Liver (tissue), 9 donors: ENCODE data around the gene ANAPC10. TPM values are rescaled to one million over a fixed set of nuclear protein-coding genes. Genes with fewer than 3 reads are reported as not detected.

Experiments used
- DNase-seq: peaks from one replicate; pipeline ENCODE4 v3.0.0-alpha.2; 2017; ENCODE audit warnings: low spot score
- H3K27ac ChIP-seq, 2 donors: one replicate each; pipeline ENCODE4 v1.7.0; 2013; ENCODE audit warnings: inconsistent platforms in 2 of 2, low read length in 2 of 2, control low read depth in 1 of 2, low read depth in 1 of 2, mild to moderate bottlenecking in 1 of 2
- H3K27me3 ChIP-seq, 4 donors: one replicate each; pipeline versions ENCODE4 v1.6.1 to v1.7.0; 2013; ENCODE audit warnings: low read length in 3 of 4, inconsistent platforms in 1 of 4, mild to moderate bottlenecking in 1 of 4, moderate library complexity in 1 of 4; ENCODE audit not compliant: control insufficient read depth in 4 of 4, insufficient read depth in 4 of 4
- H3K36me3 ChIP-seq, 4 donors: one replicate each; pipeline versions ENCODE4 v1.6.1 to v1.7.0; 2013; ENCODE audit warnings: low read length in 3 of 4, mild to moderate bottlenecking in 3 of 4, low read depth in 1 of 4, moderate library complexity in 1 of 4; ENCODE audit not compliant: control insufficient read depth in 4 of 4, insufficient read depth in 3 of 4
- H3K4me1 ChIP-seq, 4 donors: one replicate each; pipeline versions ENCODE4 v1.6.1 to v1.7.0; 2013; ENCODE audit warnings: low read length in 3 of 4, mild to moderate bottlenecking in 3 of 4, moderate library complexity in 1 of 4; ENCODE audit not compliant: control insufficient read depth in 4 of 4, insufficient read depth in 4 of 4
- H3K4me3 ChIP-seq, 3 donors: one replicate each; pipeline versions ENCODE4 v1.6.1 to v1.7.0; 2013; ENCODE audit warnings: low read length in 3 of 3, control low read depth in 1 of 3, low read depth in 1 of 3, mild to moderate bottlenecking in 1 of 3
- H3K9ac ChIP-seq, 2 donors: one replicate each; pipeline ENCODE4 v1.7.0; 2013; ENCODE audit warnings: low read length in 2 of 2, mild to moderate bottlenecking in 2 of 2, moderate library complexity in 2 of 2, control low read depth in 1 of 2, low read depth in 1 of 2
- H3K9me3 ChIP-seq, 4 donors: one replicate each; pipeline versions ENCODE4 v1.6.1 to v1.7.0; 2013; ENCODE audit warnings: low read length in 3 of 4; ENCODE audit not compliant: control insufficient read depth in 4 of 4
- FOXA2 ChIP-seq: IDR thresholded peaks from 2 replicates; pipeline ENCODE4 v1.6.1; 2016; ENCODE audit warnings: antibody characterized with exemption
- GABPA ChIP-seq, 2 donors: IDR thresholded peaks in 1 of 2; conservative IDR thresholded peaks in 1 of 2; 2 replicates each; pipeline ENCODE4 v1.6.1; 2016; ENCODE audit warnings: antibody characterized with exemption in 2 of 2, mild to moderate bottlenecking in 1 of 2, moderate library complexity in 1 of 2
- HNF4A ChIP-seq, 2 donors: conservative IDR thresholded peaks; 2 replicates each; pipeline ENCODE4 v1.6.1; 2016; ENCODE audit warnings: antibody characterized with exemption in 2 of 2, mild to moderate bottlenecking in 2 of 2
- HNF4G ChIP-seq: IDR thresholded peaks from 2 replicates; pipeline ENCODE4 v1.6.1; 2016; ENCODE audit warnings: antibody characterized with exemption
- JUND ChIP-seq, 2 donors: IDR thresholded peaks; 2 replicates each; pipeline ENCODE4 v1.6.1; 2016; ENCODE audit warnings: antibody characterized with exemption in 2 of 2
- RAD21 ChIP-seq, 2 donors: IDR thresholded peaks; 2 replicates each; pipeline ENCODE4 v1.6.1; 2016; ENCODE audit warnings: antibody characterized with exemption in 2 of 2, mild to moderate bottlenecking in 2 of 2
- RXRA ChIP-seq, 2 donors: IDR thresholded peaks; 2 replicates each; pipeline ENCODE4 v1.6.1; 2017 to 2018; ENCODE audit warnings: antibody characterized with exemption in 2 of 2, mild to moderate bottlenecking in 1 of 2
- TAF1 ChIP-seq: conservative IDR thresholded peaks from 2 replicates; pipeline ENCODE4 v1.6.1; 2016; ENCODE audit warnings: antibody characterized with exemption, mild to moderate bottlenecking
- YY1 ChIP-seq: IDR thresholded peaks from 2 replicates; pipeline ENCODE4 v1.6.1; 2016; ENCODE audit warnings: antibody characterized with exemption, mild to moderate bottlenecking
- WGBS: extraction: QIAGEN DNeasy Blood & Tissue Kit; methylation state at CpG from one replicate; pipeline ENCODE4 v1.1.7; 2013; 5-methylcytosine and 5-hydroxymethylcytosine counted together
- polyA plus RNA-seq, 2 donors: library from polyadenylated mRNA; stranded (reverse) in 1 of 2; unstranded in 1 of 2; fragments of 200-250 nt in 1 of 2; fragments of >200 nt in 1 of 2; fragmentation: Nextera tagmentation in 1 of 2; extraction: Ambion mirVana in 1 of 2; gene quantifications; one replicate each; pipeline versions ENCODE4 v1.2.1 to v1.2.3, GENCODE V29; 2013 to 2015
- total RNA-seq, 2 donors: library from RNA; depleted of rRNA; stranded (reverse); fragments of >200 nt; gene quantifications; one replicate each; pipeline ENCODE4 v1.2.3, GENCODE V29; 2014
- TF ChIP-seq, protein P1 (sequence below): IDR thresholded peaks from 2 replicates; pipeline ENCODE4 v1.6.1; 2016; ENCODE audit warnings: antibody characterized with exemption
- TF ChIP-seq, protein P2 (sequence below): IDR thresholded peaks from 2 replicates; pipeline ENCODE4 v1.6.1; 2016; ENCODE audit warnings: antibody characterized with exemption
- TF ChIP-seq, protein P3 (sequence below): IDR thresholded peaks from 2 replicates; pipeline ENCODE4 v1.6.1; 2016; ENCODE audit warnings: antibody characterized with exemption, mild to moderate bottlenecking
- TF ChIP-seq, protein P4 (sequence below): IDR thresholded peaks from 2 replicates; pipeline ENCODE4 v1.6.1; 2016; ENCODE audit warnings: antibody characterized with exemption
- TF ChIP-seq, protein P5 (sequence below): fragments of 150-350 bp; IDR thresholded peaks from 2 replicates; pipeline ENCODE4 v1.5.1; 2017; ENCODE audit warnings: improper control_type of control experiment, low read depth, low read length; ENCODE audit not compliant: missing input control
- donor health status: healthy.
- donor health status: healthy.
- donor health status: healthy.
- donor health status: healthy.
- donor health status: healthy.

The ANAPC10 gene
- total and polyA plus RNA-seq, 4 donors = 6.2 to 16.1 (median 14.5) TPM

DNA sequence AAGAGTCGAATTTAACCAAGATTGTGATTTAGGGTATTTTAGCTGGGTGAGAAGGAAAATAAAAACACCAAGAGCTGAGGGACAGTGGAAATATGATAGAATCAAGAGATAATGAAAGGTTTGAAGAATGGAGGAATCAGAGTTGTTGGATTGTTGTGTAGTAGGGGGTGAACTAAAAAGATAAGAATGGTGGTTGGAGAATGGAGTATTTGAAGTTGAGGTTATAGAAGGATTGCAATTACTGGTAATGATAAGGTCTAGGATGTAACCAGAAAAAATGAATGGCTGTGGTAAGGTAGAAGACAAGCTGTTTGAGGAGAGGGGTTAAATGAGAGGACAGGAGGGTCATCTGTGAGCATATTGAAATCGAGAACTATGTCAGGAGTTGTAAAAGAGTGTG lies 4.6 kb upstream of the ANAPC10 start (continued):
- TF ChIP-seq, protein P1, sequence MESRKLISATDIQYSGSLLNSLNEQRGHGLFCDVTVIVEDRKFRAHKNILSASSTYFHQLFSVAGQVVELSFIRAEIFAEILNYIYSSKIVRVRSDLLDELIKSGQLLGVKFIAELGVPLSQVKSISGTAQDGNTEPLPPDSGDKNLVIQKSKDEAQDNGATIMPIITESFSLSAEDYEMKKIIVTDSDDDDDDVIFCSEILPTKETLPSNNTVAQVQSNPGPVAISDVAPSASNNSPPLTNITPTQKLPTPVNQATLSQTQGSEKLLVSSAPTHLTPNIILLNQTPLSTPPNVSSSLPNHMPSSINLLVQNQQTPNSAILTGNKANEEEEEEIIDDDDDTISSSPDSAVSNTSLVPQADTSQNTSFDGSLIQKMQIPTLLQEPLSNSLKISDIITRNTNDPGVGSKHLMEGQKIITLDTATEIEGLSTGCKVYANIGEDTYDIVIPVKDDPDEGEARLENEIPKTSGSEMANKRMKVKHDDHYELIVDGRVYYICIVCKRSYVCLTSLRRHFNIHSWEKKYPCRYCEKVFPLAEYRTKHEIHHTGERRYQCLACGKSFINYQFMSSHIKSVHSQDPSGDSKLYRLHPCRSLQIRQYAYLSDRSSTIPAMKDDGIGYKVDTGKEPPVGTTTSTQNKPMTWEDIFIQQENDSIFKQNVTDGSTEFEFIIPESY = no peak

DNA sequence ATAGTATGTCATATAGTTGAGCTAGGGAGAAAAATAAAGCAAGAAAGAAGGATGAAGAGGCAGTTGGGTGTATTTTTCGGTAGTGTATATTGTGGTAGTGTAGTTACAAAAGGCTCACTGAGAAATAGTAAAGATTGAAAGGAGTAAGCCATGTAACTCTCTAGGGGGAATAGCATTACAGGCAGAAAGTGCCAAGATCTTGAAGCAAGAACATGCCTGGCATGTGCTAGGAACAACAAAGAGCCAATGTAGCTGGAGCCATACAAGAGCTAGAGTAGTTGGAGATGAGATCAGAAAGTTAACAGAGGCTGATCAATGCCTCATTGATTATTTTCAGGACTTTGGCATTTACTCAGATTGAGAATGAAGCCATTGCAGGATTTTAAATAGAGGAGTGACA lies 3.1 kb upstream of the ANAPC10 start:
- TF ChIP-seq JUND (IDR thresholded peaks at IDR 0.05) = no peak
- peak in 1 of 2 donors; percentile 47 for TF ChIP-seq HNF4A (conservative IDR thresholded peaks at IDR 0.05)
- Histone ChIP-seq H3K9ac (no peak overlapping the region), H3K4me3 (no peak overlapping the region), H3K27me3 (no peaks in the 10 kb centered on the region), H3K4me1 (peaks cover 6 to 33% (median 25%) of the 10 kb centered on the region in 4 donors), H3K36me3 (peaks cover 0 to 17% (median 4%) of the 10 kb centered on the region in 4 donors), H3K9me3 (no peaks in the 10 kb centered on the region), H3K27ac (no peak overlapping the region)
- WGBS = 100% methylated on average over 1 of the region's 1 CpG
- DNase-seq = no peak

DNA sequence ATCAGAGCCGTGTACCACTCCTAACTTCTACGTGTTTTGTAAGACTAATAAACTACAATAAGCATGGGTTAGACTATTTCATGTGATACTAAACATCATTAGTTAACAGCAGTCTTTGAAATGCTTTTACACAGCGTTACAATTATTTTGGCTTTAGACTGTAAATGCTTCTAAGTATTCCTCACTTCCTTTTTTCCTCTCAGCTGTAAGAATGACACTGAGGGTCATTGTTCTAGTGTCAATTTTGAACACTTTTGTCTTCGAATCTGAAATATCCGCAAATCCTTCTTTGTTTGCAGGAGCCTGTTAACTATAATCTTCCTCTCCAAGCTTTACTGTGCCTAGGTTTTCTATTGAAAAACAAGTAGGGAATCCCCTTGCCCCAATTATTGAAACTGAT lies 1.7 kb upstream of the ANAPC10 start:
- H3K27ac ChIP-seq = no peak overlapping the region
- DNase-seq = no peak
- 43% methylated on average over 5 of the region's 5 CpGs for WGBS

More for the DNA sequence above, 1.7 kb upstream of the ANAPC10 start:
- Histone ChIP-seq H3K9ac (peak overlapping the region in 1 of 2 donors; percentile 26), H3K4me3 (peak overlapping the region in 2 of 3 donors; percentile 76 to 82), H3K36me3 (peaks cover 4 to 15% (median 6%) of the 10 kb centered on the region in 4 donors), H3K27me3 (no peaks in the 10 kb centered on the region), H3K4me1 (peaks cover 6 to 33% (median 25%) of the 10 kb centered on the region in 4 donors), H3K9me3 (no peaks in the 10 kb centered on the region)
- TF ChIP-seq HNF4A (conservative IDR thresholded peaks at IDR 0.05) (no peak), TAF1 (no peak), JUND (IDR thresholded peaks at IDR 0.05) (no peak), FOXA2 (no peak), YY1 (no peak), RXRA (IDR thresholded peaks at IDR 0.05) (no peak), HNF4G (no peak), RAD21 (IDR thresholded peaks at IDR 0.05) (no peak), GABPA (IDR thresholded peaks at IDR 0.05 in 1 of 2, conservative IDR thresholded peaks at IDR 0.05 in 1 of 2) (no peak)
- TF ChIP-seq, protein P2, sequence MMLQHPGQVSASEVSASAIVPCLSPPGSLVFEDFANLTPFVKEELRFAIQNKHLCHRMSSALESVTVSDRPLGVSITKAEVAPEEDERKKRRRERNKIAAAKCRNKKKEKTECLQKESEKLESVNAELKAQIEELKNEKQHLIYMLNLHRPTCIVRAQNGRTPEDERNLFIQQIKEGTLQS = no peak
- TF ChIP-seq, protein P3, sequence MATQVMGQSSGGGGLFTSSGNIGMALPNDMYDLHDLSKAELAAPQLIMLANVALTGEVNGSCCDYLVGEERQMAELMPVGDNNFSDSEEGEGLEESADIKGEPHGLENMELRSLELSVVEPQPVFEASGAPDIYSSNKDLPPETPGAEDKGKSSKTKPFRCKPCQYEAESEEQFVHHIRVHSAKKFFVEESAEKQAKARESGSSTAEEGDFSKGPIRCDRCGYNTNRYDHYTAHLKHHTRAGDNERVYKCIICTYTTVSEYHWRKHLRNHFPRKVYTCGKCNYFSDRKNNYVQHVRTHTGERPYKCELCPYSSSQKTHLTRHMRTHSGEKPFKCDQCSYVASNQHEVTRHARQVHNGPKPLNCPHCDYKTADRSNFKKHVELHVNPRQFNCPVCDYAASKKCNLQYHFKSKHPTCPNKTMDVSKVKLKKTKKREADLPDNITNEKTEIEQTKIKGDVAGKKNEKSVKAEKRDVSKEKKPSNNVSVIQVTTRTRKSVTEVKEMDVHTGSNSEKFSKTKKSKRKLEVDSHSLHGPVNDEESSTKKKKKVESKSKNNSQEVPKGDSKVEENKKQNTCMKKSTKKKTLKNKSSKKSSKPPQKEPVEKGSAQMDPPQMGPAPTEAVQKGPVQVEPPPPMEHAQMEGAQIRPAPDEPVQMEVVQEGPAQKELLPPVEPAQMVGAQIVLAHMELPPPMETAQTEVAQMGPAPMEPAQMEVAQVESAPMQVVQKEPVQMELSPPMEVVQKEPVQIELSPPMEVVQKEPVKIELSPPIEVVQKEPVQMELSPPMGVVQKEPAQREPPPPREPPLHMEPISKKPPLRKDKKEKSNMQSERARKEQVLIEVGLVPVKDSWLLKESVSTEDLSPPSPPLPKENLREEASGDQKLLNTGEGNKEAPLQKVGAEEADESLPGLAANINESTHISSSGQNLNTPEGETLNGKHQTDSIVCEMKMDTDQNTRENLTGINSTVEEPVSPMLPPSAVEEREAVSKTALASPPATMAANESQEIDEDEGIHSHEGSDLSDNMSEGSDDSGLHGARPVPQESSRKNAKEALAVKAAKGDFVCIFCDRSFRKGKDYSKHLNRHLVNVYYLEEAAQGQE = no peak
- TF ChIP-seq, protein P4, sequence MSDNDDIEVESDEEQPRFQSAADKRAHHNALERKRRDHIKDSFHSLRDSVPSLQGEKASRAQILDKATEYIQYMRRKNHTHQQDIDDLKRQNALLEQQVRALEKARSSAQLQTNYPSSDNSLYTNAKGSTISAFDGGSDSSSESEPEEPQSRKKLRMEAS = no peak
- TF ChIP-seq, protein P5, sequence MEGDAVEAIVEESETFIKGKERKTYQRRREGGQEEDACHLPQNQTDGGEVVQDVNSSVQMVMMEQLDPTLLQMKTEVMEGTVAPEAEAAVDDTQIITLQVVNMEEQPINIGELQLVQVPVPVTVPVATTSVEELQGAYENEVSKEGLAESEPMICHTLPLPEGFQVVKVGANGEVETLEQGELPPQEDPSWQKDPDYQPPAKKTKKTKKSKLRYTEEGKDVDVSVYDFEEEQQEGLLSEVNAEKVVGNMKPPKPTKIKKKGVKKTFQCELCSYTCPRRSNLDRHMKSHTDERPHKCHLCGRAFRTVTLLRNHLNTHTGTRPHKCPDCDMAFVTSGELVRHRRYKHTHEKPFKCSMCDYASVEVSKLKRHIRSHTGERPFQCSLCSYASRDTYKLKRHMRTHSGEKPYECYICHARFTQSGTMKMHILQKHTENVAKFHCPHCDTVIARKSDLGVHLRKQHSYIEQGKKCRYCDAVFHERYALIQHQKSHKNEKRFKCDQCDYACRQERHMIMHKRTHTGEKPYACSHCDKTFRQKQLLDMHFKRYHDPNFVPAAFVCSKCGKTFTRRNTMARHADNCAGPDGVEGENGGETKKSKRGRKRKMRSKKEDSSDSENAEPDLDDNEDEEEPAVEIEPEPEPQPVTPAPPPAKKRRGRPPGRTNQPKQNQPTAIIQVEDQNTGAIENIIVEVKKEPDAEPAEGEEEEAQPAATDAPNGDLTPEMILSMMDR = no peak
- TF ChIP-seq, protein P1 = no peak
